GM19455 (cell line): Measurements from ENCODE around the gene TIMELESS.
"Not testable (repeated sequence)": the region's sequence is repeated elsewhere in the genome, so short reads cannot be mapped to it uniquely, and the experiment has no call there.

ENCODE experiments used
- ATAC-seq: cut with Tn5 transposase; IDR thresholded peaks from one replicate; pipeline ENCODE4 v1.9.1; 2021; ENCODE audit not compliant: unreplicated experiment

TIMELESS gene

DNA sequence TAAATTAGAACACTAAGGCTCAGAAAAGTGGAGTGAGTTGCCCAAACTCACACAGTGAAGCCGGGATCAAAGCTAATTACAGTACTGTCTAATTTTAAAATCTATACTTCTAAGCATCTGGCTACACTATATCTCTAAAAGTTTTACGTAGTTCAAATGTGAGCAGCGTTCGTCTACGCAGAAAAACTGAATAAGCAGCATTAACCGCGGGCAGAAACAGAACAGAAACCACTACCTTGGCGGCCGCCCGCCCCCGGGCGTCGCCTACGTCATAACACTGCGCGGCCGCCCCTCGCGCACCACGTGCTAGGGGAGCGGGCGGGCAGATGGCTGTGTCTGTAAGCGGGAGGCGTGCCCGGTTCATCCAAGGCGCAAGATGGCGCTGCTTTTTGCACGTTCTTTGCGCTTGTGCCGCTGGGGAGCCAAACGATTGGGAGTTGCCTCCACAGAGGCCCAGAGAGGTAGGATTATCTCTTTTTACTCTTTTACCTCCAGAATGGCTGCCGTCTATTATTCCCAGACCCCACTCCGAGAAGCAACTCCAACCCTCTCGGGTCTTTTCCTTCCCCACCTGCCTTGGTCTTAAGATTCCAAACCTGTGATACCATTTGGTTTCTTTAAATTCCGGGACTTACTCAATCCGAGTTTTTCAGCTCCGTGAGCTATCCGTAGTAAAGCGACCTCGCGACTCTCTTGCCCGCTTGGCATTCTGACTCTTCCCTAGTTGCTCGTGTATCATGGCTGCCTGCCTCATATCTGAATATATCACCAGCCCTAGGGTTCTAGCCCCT, 19.2 kb upstream of the TIMELESS start, which contains the start of gene SPRYD4:
TSS of gene SPRYD4 (plus strand) at position 363 of the 791 bp plus-strand sequence. CDS start at position 377, 14 bp downstream.
- ATAC-seq = peak; percentile 75

DNA sequence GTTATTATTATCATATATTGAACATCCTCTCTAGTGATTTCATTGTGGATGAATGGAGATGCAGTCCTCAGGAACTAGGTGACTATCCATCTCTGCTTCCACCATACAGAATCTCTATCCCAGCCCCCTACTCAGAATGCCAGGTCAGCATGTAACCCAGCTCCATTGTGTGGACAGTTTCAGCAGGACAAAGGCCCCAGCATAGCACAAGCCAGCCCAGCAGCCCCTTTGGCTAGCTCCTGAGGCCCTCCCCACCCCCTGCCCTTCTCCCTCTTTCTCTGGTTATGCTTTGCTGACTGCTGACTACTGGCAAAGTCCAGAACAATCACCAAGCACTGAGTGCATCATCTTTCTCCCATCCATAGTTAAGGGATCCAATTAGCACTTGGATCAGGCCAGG, 13.3 kb upstream of the TIMELESS start:
- no peak for ATAC-seq

DNA sequence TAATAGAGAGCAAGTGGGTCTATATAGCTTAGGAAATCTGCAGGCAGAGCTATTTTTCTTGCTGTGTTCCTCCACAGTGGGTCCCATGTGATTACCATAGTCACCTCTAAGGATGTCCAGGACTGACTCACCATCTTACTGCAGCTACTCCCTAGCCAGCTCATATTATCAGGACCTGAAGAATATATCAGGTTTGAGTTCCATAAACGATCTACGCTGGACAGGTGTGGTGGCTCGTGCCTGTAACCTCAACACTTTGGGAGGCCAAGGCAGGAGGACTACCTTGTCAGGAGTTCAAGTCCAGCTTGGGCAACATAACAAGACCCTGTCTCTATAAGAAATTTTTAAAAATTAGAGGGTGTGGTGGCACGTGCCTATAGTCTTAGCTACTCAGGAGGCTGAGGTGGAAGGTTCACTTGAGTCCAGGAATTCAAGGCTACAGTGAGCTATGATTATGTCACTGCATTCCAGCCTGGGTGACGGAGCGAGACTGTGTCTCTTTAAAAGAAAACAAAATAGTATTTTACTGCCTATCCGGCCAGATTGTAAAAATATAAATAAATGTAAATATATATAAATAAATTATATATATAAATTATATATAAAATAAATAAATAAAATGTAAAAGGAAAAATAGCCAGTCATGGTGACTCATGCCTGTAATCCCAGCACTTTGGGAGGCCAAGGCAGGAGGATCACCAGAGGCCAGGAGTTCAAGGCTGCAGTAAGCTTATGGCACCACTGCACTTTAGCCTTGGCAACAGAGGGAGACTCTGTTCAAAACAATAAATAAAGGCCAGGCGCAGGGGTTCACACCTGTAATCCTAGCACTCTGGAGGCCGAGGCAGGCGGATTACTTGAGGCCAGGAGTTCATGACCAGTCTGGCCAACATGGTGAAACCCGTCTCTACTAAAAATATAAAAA, 12.3 kb upstream of the TIMELESS start:
- no peak for ATAC-seq

DNA sequence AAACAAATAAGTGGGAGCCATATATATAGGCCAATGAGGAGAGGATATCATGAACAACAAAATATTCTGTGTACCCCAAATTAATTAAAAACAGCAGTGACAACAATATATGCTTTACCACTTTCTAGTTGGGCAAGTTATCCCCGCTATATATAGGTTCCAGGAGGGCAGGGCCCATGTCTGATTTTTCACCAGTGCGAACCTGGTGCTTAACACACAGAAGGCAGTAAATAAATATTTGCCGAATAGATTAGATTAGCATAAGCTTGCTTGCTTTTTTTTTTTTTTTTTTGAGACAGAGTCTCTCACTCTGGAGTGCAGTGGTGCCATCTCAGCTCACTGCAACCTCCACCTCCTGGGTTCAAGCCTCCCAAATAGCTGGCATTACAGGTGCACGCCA, 8.6 kb upstream of the TIMELESS start:
- no peak for ATAC-seq

DNA sequence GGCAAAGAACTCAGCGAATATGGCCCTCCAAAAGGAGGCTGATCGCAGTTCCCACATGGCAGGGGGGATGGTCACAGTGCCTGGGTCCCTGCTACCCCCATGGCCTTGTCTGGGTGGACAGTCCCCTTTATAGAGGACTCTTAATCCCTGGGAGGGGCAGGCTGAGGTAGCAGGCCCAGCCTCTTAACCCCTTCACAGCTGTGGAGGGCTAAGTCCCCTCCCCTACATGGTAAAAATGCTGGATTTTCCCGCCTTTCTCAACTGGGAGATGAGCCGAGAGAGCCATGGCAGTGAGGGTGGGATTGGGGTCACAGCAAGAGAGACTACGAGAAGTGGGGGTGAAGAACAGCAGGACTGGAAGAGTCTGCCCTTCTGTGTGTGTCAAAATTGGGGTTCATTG, 5.3 kb upstream of the TIMELESS start, which contains the start of gene MIP:
TSS of gene MIP (minus strand) at position 101 of the 400 bp plus-strand sequence. CDS start at position 57, 44 bp downstream.
- ATAC-seq = no peak

DNA sequence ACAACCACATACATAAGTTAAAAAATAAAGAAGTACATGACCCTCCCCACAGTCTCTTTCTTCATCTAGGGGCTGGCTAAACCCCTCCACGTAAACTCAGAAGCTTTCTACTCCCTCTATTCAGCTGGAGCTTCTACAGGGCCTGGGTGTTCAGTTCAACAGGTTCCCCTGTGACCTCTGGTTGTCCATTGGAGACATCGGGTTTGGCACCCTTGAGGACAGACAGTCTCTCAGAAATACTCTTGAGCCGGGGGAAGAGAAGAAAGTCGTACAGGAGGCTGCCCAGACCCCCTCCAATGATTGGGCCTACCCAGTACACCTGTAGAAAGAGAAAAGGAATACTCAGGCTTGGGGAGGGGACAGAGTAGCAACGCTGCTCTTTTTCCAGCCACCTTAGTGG, 1.9 kb upstream of the TIMELESS start:
- ATAC-seq = no peak

DNA sequence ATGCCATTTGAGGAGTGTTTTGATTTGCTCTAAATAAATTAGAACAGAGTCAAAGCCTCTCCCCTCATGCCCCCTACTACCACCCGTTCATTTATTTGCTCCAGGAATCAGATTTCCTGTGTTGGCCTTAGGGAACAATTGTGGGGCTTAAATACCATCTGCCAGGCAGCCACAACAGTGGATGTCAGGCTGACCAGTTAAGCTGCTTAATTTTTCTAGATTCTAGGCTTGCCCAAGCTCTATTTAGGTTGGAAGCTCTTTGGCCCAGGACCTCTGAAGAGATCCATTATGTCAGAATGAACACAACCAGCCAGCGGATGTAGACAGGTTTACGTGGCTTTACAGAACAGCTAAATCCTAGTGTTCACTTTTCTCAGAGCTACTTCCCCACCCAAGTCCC, 1.0 kb upstream of the TIMELESS start:
- no peak for ATAC-seq

DNA sequence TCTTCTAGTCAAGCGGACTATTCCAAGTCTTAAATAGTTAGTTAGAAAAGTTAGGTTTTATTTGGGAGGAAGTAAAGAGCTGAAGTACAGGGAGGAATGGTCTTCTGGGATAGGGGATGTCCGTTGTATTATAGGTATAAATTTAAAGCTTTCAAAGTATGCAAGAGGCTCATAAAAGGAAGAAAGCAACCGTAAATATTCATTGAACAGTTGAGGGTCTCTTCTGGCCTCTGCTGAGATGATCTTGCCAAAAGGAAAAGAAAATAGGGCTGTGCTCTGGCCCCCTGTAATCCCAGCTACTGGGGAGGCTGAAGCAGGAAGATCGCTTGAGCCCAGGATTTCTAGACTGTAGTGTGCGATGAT, 377 bp upstream of the TIMELESS start:
- ATAC-seq = no peak

DNA sequence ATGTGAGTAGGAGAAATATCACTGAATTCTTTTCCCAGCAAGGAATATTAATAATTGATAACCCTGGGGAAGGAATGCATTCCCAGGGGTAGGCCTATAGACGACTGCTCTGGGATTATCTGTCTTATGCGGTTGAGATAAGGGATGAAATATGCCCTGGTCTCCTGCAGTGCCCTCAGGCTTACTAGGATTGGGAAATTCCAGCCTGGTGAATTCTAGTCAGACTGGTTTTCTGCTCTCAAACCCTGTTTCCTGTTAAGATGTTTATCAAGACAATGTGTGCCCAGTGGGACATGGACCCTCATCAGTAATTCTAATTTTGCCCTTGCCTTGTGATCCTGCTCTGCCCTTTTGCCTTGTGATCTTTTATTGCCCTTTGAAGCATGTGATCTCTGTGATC, 6.0 kb downstream of the TIMELESS start:
- ATAC-seq = not testable (repeated sequence)

DNA sequence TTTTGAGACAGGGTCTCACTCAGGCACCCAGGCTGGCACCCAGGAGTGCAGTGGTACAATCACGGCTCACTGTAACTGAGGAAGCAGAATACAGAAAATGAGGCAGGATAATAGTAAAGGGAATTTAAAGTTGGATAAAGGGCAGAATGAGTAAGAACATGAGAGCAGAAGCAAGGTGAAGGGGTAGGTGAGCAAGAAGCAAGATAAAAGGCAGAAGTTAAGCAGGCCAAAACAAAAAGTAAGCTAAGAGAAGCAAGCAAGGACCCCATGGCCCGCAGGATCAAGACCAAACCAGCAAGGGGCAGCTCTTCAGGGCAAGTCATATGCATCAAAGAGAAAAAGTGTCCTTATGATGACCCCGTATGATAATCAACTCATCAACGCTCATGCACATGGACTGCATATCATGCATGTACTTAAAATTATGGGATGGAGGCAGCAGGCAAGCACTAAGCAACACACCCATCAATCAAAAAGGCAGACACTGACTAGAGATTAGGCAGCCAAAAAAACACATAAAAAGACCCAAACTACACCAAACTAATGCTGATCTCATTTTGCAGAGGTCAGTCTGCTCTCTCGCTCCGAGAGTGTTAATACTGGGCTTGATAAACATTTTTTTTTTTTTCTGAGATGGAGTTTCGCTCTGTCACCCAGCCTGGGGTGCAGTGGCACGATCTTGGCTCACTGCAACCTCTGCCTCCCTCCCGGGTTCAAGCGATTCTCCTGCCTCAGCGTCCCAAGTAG, 11.6 kb downstream of the TIMELESS start:
- no peak for ATAC-seq

DNA sequence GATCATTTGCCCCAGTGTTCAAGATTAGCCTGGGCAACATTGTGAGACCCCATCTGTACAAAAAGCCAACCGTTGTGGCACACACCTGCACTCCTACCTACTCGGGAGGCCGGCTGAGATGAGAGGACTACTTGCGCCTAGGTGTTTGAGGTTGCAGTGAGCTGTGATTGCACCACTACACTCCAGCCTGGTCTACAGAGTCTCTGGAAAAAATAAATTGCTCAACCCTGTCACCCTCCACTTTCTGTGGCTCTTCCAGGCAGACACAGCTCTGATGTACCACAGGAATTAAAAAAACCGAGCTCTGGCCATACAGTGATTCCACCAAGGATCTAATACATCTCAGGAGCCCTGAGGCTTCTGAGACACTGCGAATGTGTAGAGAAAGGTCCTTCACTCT, 14.4 kb downstream of the TIMELESS start:
- no peak for ATAC-seq

DNA sequence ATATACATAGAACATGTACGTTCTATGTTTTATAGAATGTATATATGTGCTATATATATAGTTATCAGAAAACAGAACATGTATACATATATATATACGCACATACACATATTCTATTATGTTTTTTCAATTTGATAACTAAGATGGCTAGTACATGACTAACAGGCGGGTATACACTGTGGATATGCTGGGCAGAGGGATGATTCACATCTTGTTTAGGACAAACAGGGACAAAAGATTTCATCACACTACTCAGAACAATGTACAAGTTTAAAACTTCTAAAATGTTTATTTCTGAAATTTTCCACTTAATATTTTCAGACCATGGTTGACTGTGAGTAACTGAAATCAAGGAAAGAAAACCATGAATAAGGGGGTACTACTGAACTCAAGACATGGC, 17.4 kb downstream of the TIMELESS start:
- no peak for ATAC-seq

DNA sequence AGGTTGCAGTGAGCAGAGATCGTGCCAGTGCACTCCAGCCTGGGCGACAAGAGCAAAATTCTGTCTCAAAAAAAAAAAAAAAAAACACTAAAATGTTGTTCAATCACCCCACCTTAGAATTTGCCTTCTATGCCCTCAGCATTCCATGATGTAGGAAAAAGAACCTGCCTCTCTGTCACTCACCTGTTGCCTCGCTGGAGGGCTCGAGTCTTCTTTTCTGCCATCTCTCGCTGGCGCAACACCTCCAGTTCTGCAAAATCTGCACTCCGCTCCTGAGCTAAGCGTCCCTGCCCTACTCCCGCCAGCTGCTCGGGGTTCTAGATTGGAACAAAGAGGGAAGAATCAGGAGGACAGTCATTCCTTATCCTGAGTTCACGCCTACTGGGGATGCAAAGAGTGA, 17.9 kb downstream of the TIMELESS start:
- no peak for ATAC-seq

DNA sequence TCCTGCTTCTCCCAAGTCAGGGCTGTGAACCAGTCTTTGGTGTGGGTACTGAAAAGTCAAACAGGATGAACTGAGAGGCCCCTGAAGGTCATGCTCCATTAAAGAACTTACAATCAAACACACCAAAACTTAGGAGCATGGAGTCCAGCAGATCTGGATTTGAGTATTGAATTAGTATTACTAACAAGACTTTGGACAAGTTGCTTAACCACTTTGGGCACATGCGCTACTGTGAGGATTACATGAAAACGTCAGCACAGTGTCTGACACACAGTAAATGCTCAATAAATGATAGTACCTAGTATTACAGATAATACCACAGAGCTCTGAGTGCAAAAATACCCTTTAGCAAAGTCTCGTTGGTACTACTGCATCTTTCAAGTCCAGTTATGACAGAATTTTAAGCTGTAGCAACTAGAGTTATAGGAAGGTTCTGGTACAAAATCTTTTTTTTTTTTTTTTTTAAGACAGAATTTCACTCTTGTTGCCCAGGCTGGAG, 23.2 kb downstream of the TIMELESS start:
- no peak for ATAC-seq

DNA sequence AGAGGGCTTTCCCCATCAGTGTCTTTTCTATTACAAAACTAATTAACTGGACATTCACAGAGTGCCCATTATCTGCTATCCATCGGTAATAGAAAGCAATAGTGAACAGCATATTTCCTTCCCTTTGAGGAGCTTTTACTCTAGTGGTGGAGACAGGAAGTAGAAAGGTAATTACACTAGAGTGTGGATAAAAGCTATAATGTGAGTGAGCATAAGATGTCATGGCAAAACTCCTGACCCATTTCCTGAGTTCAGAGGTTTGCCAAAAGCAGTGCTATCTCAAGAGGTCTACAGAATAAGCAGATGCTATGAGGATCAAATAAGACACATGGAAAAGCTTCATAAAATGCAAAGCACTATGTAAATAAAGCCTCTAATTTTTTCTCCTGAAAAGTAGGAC, 24.0 kb downstream of the TIMELESS start:
- ATAC-seq = no peak

DNA sequence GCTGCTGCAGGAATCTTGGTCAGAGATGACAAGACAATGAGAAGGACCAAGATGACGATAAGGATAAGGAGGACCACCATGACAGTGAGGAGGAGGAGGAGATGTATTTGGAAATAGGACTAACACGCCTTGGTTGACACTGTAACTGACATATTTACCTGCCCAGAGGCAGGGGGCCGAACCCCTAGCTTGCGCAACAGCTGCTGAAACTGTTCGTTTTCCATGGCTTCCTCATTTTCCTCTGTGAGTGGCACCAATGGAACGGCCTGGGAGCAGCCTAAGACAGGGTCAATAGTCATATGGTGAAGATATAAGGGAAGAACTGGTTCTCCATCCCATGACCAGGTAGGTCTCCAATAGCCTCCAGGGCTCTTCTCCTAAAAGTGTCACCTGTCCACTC, 28.8 kb downstream of the TIMELESS start:
- no peak for ATAC-seq

DNA sequence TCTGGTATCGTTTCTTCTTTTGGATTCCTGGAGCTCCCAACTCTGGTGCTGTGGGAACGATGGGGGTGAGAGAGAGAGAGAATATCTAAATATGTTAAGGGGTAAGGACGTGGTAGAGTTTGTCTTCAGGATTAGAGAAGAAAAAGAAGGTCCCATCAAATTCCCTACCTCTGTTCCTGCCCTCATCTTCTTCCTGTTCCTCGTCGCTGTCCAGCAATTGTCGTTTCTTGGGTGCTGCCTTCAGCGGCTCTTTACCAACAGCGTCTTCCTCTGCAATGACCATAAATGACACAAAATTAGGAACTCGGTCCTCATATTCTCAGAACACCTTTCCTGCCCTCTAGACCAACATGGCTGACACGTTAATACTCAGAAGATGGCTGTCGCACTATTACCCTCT, 31.5 kb downstream of the TIMELESS start:
- ATAC-seq = no peak

DNA sequence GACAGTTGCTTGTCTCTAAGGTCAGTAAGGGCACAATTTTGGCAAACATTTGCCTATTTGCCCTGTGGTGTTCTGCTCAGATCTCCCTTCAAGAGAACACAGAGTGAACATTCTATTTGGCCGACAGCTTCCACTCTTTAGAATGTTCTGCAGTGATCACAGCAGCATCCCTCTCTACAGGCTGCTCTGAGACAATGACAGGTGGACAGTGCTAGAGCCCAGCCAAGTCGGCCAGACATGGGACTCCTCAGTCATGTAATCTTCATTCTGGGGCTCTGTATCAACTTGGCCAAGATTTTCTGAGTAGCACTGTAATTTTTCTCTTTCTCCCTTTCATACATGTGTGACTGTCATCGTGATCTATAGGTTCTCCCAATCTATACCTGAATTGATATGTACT, 34.8 kb downstream of the TIMELESS start:
- ATAC-seq = no peak

DNA sequence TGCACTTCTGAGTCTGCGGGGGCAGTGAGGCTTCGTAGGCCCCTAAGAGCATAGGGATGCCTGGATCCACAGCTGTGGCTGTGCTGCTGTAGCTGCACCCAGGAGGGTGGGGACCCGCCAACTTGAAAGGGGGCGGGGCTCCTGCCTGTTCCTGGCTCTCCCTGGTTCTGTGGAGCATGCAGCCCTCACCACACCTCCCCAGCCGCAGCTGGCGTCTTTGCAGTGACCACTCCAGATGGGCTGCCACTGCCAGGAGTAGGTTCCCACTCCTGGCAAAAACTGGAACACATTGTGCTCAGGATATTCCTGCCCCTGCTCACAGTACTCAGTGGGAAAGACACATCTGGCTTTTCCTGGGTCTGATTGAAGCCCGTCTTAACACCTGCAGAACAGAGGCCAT, 35.8 kb downstream of the TIMELESS start:
- no peak for ATAC-seq

DNA sequence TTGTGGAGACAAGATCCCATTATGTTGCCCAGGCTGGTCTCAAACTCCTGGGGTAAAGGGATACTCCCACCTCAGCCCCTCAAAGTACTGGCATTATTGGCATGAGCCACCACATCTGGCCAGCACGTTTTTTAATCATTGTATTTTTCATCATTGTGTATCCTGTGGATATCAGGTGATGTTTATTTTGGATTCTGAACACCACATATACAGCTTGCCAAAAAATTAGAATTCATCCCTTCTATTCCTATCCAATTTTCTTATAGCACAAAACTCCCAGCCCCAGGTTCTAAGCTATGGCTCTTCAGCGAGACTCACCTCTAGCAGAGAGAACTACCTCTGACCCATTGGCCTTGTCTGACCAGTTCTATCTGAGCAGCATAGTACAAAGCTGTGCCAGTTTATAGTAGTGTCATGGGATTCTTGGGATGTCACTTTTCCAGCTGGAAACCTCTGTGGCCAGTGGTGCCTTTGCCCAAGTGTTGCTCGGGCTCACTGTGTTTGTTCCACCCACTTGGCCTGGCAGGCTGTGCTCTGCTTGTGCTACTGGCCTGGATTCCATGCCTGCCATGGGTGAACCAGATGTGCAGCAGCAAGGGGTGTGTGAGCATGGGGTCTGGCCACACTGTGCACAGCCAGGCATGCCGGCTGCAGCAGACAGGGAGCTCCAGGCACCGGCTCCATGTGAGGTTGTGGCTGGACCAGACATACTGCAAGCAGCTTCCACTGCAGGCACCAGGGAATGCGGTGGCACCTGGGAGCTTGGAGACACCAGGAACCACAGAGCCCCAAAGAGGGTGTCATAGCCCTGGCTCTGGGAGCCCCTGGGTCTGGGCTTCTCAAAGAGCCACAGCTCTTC, 37.2 kb downstream of the TIMELESS start:
- no peak for ATAC-seq
